ENCODE data around the gene PDPR. TPM values are rescaled to one million over a fixed set of nuclear protein-coding genes. Genes with fewer than 3 reads are reported as not detected.
"Not testable (repeated sequence)": the region's sequence is repeated elsewhere in the genome, so short reads cannot be mapped to it uniquely, and the experiment has no call there.

Gene PDPR
- total and polyA plus RNA-seq, 2 donors (not counting 1 experiment from before 2014, with no cell fraction given), result 16.5 to 29.0 TPM

- H3K79me2 ChIP-seq (ENCODE audit: control insufficient read depth, insufficient read depth, low read length); H3K9ac ChIP-seq (ENCODE audit: insufficient read depth, low read length); H4K20me1 ChIP-seq (ENCODE audit: control insufficient read depth, extremely low read depth, insufficient read depth, low read length); H3K9me3 ChIP-seq (ENCODE audit: control insufficient read depth, insufficient read depth, low read depth, low read length); H3K27me3 ChIP-seq (ENCODE audit: control insufficient read depth, insufficient read depth, low read length); H3K4me1 ChIP-seq (ENCODE audit: control insufficient read depth, extremely low read depth, insufficient read depth, low read length); H3K27ac ChIP-seq (ENCODE audit: insufficient read depth, low read length); H3K4me2 ChIP-seq (ENCODE audit: extremely low read depth, insufficient read depth, low read length); H3K36me3 ChIP-seq (ENCODE audit: control insufficient read depth, insufficient read depth, low read length); H2AFZ ChIP-seq (ENCODE audit: low read length); H3K4me3 ChIP-seq (replicated peaks in 1 of 4; ENCODE audit: control extremely low read depth in 1 of 4, insufficient read depth in 1 of 4, low read depth in 3 of 4, low read length in 4 of 4): not testable (repeated sequence)
- peak in 1 of 2 donors; percentile 39 for DNase-seq (ENCODE audit: low read depth in 2 of 2)
Measured at GRCh38 chr16:70109583-70110279, 4.4 kb upstream of the PDPR start.

GRCh38 chr16:70112162-70112561 lies 2.0 kb upstream of the PDPR start:
- H4K20me1 ChIP-seq (ENCODE audit: control insufficient read depth, extremely low read depth, insufficient read depth, low read length); H3K9me3 ChIP-seq (ENCODE audit: control insufficient read depth, insufficient read depth, low read depth, low read length); H3K27me3 ChIP-seq (ENCODE audit: control insufficient read depth, insufficient read depth, low read length); H3K4me2 ChIP-seq (ENCODE audit: extremely low read depth, insufficient read depth, low read length); H3K27ac ChIP-seq (ENCODE audit: insufficient read depth, low read length); H3K9ac ChIP-seq (ENCODE audit: insufficient read depth, low read length); H3K4me1 ChIP-seq (ENCODE audit: control insufficient read depth, extremely low read depth, insufficient read depth, low read length); H3K79me2 ChIP-seq (ENCODE audit: control insufficient read depth, insufficient read depth, low read length); H3K36me3 ChIP-seq (ENCODE audit: control insufficient read depth, insufficient read depth, low read length); H3K4me3 ChIP-seq (replicated peaks in 1 of 4; ENCODE audit: control extremely low read depth in 1 of 4, insufficient read depth in 1 of 4, low read depth in 3 of 4, low read length in 4 of 4); DNase-seq (ENCODE audit: low read depth in 2 of 2); H2AFZ ChIP-seq (ENCODE audit: low read length): not testable (repeated sequence)

GRCh38 chr16:70113599-70113981 lies 542 bp upstream of the PDPR start:
- not testable (repeated sequence) for H4K20me1 ChIP-seq (ENCODE audit: control insufficient read depth, extremely low read depth, insufficient read depth, low read length); DNase-seq (ENCODE audit: low read depth in 2 of 2); H3K9me3 ChIP-seq (ENCODE audit: control insufficient read depth, insufficient read depth, low read depth, low read length); H3K79me2 ChIP-seq (ENCODE audit: control insufficient read depth, insufficient read depth, low read length); H3K36me3 ChIP-seq (ENCODE audit: control insufficient read depth, insufficient read depth, low read length); H2AFZ ChIP-seq (ENCODE audit: low read length); H3K27me3 ChIP-seq (ENCODE audit: control insufficient read depth, insufficient read depth, low read length); H3K4me1 ChIP-seq (ENCODE audit: control insufficient read depth, extremely low read depth, insufficient read depth, low read length)
- Histone ChIP-seq H3K27ac (ENCODE audit: insufficient read depth, low read length) (peak overlapping the region; percentile 20), H3K4me3 (replicated peaks in 1 of 4; ENCODE audit: control extremely low read depth in 1 of 4, insufficient read depth in 1 of 4, low read depth in 3 of 4, low read length in 4 of 4) (peak overlapping the region in 3 of 4 experiments; percentile 17 to 72 (median 51)), H3K9ac (ENCODE audit: insufficient read depth, low read length) (peak overlapping the region; percentile 30), H3K4me2 (ENCODE audit: extremely low read depth, insufficient read depth, low read length) (peak overlapping the region; percentile 35)

GRCh38 chr16:70118354-70118753 lies 4.2 kb downstream of the PDPR start:
- not testable (repeated sequence) for H3K79me2 ChIP-seq (ENCODE audit: control insufficient read depth, insufficient read depth, low read length); H3K36me3 ChIP-seq (ENCODE audit: control insufficient read depth, insufficient read depth, low read length); DNase-seq (ENCODE audit: low read depth in 2 of 2); H3K4me1 ChIP-seq (ENCODE audit: control insufficient read depth, extremely low read depth, insufficient read depth, low read length); H3K4me2 ChIP-seq (ENCODE audit: extremely low read depth, insufficient read depth, low read length); H3K4me3 ChIP-seq (replicated peaks in 1 of 4; ENCODE audit: control extremely low read depth in 1 of 4, insufficient read depth in 1 of 4, low read depth in 3 of 4, low read length in 4 of 4); H3K9me3 ChIP-seq (ENCODE audit: control insufficient read depth, insufficient read depth, low read depth, low read length); H3K27ac ChIP-seq (ENCODE audit: insufficient read depth, low read length); H2AFZ ChIP-seq (ENCODE audit: low read length); H4K20me1 ChIP-seq (ENCODE audit: control insufficient read depth, extremely low read depth, insufficient read depth, low read length); H3K9ac ChIP-seq (ENCODE audit: insufficient read depth, low read length); H3K27me3 ChIP-seq (ENCODE audit: control insufficient read depth, insufficient read depth, low read length)

GRCh38 chr16:70118776-70119175 lies 4.6 kb downstream of the PDPR start:
- H3K79me2 ChIP-seq (ENCODE audit: control insufficient read depth, insufficient read depth, low read length), result not testable (repeated sequence)

GRCh38 chr16:70120398-70120797 lies 6.3 kb downstream of the PDPR start:
- not testable (repeated sequence) for H4K20me1 ChIP-seq (ENCODE audit: control insufficient read depth, extremely low read depth, insufficient read depth, low read length); H3K9me3 ChIP-seq (ENCODE audit: control insufficient read depth, insufficient read depth, low read depth, low read length); H3K4me3 ChIP-seq (replicated peaks in 1 of 4; ENCODE audit: control extremely low read depth in 1 of 4, insufficient read depth in 1 of 4, low read depth in 3 of 4, low read length in 4 of 4); H3K4me1 ChIP-seq (ENCODE audit: control insufficient read depth, extremely low read depth, insufficient read depth, low read length); DNase-seq (ENCODE audit: low read depth in 2 of 2); H3K27ac ChIP-seq (ENCODE audit: insufficient read depth, low read length); H3K9ac ChIP-seq (ENCODE audit: insufficient read depth, low read length); H3K4me2 ChIP-seq (ENCODE audit: extremely low read depth, insufficient read depth, low read length); H2AFZ ChIP-seq (ENCODE audit: low read length); H3K36me3 ChIP-seq (ENCODE audit: control insufficient read depth, insufficient read depth, low read length); H3K27me3 ChIP-seq (ENCODE audit: control insufficient read depth, insufficient read depth, low read length); H3K79me2 ChIP-seq (ENCODE audit: control insufficient read depth, insufficient read depth, low read length)

More at GRCh38 chr16:70118776-70119175, 4.6 kb downstream of the PDPR start:
- not testable (repeated sequence) for H3K9me3 ChIP-seq (ENCODE audit: control insufficient read depth, insufficient read depth, low read depth, low read length); H2AFZ ChIP-seq (ENCODE audit: low read length); H3K4me1 ChIP-seq (ENCODE audit: control insufficient read depth, extremely low read depth, insufficient read depth, low read length); DNase-seq (ENCODE audit: low read depth in 2 of 2); H3K9ac ChIP-seq (ENCODE audit: insufficient read depth, low read length); H3K4me3 ChIP-seq (replicated peaks in 1 of 4; ENCODE audit: control extremely low read depth in 1 of 4, insufficient read depth in 1 of 4, low read depth in 3 of 4, low read length in 4 of 4); H3K27ac ChIP-seq (ENCODE audit: insufficient read depth, low read length); H4K20me1 ChIP-seq (ENCODE audit: control insufficient read depth, extremely low read depth, insufficient read depth, low read length); H3K27me3 ChIP-seq (ENCODE audit: control insufficient read depth, insufficient read depth, low read length); H3K4me2 ChIP-seq (ENCODE audit: extremely low read depth, insufficient read depth, low read length); H3K36me3 ChIP-seq (ENCODE audit: control insufficient read depth, insufficient read depth, low read length)

- not testable (repeated sequence) for H3K4me3 ChIP-seq (replicated peaks in 1 of 4; ENCODE audit: control extremely low read depth in 1 of 4, insufficient read depth in 1 of 4, low read depth in 3 of 4, low read length in 4 of 4); DNase-seq (ENCODE audit: low read depth in 2 of 2); H4K20me1 ChIP-seq (ENCODE audit: control insufficient read depth, extremely low read depth, insufficient read depth, low read length)
Measured at GRCh38 chr16:70123822-70124221, 9.7 kb downstream of the PDPR start.

More at GRCh38 chr16:70123822-70124221, 9.7 kb downstream of the PDPR start:
- not testable (repeated sequence) for H3K36me3 ChIP-seq (ENCODE audit: control insufficient read depth, insufficient read depth, low read length); H3K27ac ChIP-seq (ENCODE audit: insufficient read depth, low read length); H3K9me3 ChIP-seq (ENCODE audit: control insufficient read depth, insufficient read depth, low read depth, low read length); H3K27me3 ChIP-seq (ENCODE audit: control insufficient read depth, insufficient read depth, low read length); H3K4me2 ChIP-seq (ENCODE audit: extremely low read depth, insufficient read depth, low read length); H3K4me1 ChIP-seq (ENCODE audit: control insufficient read depth, extremely low read depth, insufficient read depth, low read length); H3K79me2 ChIP-seq (ENCODE audit: control insufficient read depth, insufficient read depth, low read length); H2AFZ ChIP-seq (ENCODE audit: low read length); H3K9ac ChIP-seq (ENCODE audit: insufficient read depth, low read length)

Measured in fibroblast of lung (primary cell).